Measurements from ENCODE around the gene COA7.

DNA sequence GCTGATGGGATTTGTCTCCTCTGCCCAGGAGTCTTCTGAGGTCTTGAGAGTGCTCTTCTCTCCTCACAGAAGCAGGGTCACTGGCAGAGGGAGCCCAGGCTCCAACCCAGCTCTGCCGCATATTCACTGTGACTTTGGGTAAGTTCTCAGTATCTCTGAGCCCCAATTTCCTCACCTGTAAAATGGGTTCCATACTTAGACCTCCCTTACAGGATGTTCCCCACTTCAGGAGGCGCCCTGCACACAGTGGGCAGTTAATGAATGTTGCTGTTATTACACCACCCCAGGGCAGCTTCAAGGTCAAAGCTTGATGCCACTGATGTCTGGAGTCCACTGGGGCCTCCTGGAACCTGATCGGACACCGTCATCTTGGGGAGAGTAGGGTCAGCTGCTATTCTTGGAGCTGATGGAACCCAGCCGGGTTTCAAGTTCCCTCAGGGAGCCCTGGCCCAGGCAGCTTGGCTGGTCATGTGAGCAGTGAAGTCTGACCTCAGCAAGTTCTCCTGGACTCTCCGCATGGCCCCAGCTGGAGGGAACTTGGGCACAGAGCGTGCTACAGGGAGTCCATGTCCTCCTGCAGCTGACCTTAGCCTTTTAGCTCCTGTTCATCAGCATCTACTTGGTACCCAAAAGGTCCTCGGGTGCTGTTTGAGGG lies 21.8 kb downstream of the COA7 start:
- TF ChIP-seq, protein P1, sequence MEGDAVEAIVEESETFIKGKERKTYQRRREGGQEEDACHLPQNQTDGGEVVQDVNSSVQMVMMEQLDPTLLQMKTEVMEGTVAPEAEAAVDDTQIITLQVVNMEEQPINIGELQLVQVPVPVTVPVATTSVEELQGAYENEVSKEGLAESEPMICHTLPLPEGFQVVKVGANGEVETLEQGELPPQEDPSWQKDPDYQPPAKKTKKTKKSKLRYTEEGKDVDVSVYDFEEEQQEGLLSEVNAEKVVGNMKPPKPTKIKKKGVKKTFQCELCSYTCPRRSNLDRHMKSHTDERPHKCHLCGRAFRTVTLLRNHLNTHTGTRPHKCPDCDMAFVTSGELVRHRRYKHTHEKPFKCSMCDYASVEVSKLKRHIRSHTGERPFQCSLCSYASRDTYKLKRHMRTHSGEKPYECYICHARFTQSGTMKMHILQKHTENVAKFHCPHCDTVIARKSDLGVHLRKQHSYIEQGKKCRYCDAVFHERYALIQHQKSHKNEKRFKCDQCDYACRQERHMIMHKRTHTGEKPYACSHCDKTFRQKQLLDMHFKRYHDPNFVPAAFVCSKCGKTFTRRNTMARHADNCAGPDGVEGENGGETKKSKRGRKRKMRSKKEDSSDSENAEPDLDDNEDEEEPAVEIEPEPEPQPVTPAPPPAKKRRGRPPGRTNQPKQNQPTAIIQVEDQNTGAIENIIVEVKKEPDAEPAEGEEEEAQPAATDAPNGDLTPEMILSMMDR (IDR thresholded peaks at IDR 0.05) = no peak
- no peak for TF ChIP-seq POLR2A (IDR thresholded peaks at IDR 0.05)
- no peak for TF ChIP-seq POLR2AphosphoS5 (IDR thresholded peaks at IDR 0.05)
